BE2C (cell line): ENCODE results near the gene SND1.

Experiments used
- DNase-seq: peaks from one replicate; pipeline ENCODE4 v3.0.0-alpha.2; 2020
- H3K27me3 ChIP-seq: fragments of 250-450 bp; sonication (Bioruptor Pico); 2 replicates; pipeline ENCODE4 v1.5.1; 2020; ENCODE audit warnings: mild to moderate bottlenecking
- H3K36me3 ChIP-seq: fragments of 250-450 bp; sonication (Bioruptor Pico); 2 replicates; pipeline ENCODE4 v1.5.1; 2020; ENCODE audit warnings: mild to moderate bottlenecking
- H3K4me1 ChIP-seq: fragments of 250-450 bp; sonication (Bioruptor Pico); 2 replicates; pipeline ENCODE4 v1.5.1; 2020
- H3K4me3 ChIP-seq: 2 replicates; pipeline ENCODE4 v1.5.1; 2011; ENCODE audit warnings: low read depth, low read length
- H3K9me3 ChIP-seq: fragments of 250-450 bp; sonication (Bioruptor Pico); 2 replicates; pipeline ENCODE4 v1.5.1; 2020
- CTCF ChIP-seq: IDR thresholded peaks from 2 replicates; pipeline ENCODE4 v1.5.1; 2012; ENCODE audit warnings: mild to moderate bottlenecking, low read depth, low read length

SND1 gene

GRCh38 chr7:127871226-127871625 lies 219.2 kb downstream of the SND1 start:
- Histone ChIP-seq H3K27me3 (no peaks in the 10 kb centered on the region), H3K4me1 (no peaks in the 10 kb centered on the region), H3K9me3 (no peaks in the 10 kb centered on the region), H3K36me3 (no peaks in the 10 kb centered on the region), H3K4me3 (no peak overlapping the region)
- TF ChIP-seq CTCF: no peak
- DNase-seq: no peak

DNA sequence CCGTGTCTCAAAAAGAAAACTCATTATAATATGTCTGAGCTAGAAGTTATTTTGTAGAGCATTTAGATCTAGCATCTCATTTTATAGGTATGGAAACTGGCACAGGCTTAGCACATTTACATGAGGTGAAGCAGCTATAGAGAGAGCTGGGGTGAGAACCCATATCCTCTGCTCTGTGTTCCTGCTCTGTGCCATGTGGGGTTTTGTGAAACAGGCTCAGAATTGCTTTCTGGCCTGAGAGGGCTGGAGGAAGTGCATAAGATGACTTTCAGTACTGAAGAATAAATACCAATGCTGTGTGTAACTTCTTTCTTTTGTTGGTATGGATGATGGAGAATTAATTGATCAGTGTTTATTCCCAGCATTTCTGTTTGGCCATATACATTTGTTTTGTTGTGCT lies 220.1 kb downstream of the SND1 start:
- Histone ChIP-seq H3K36me3 (no peaks in the 10 kb centered on the region), H3K4me3 (no peak overlapping the region), H3K4me1 (no peaks in the 10 kb centered on the region), H3K9me3 (no peaks in the 10 kb centered on the region), H3K27me3 (no peaks in the 10 kb centered on the region)
- DNase-seq: no peak
- no peak for TF ChIP-seq CTCF

DNA sequence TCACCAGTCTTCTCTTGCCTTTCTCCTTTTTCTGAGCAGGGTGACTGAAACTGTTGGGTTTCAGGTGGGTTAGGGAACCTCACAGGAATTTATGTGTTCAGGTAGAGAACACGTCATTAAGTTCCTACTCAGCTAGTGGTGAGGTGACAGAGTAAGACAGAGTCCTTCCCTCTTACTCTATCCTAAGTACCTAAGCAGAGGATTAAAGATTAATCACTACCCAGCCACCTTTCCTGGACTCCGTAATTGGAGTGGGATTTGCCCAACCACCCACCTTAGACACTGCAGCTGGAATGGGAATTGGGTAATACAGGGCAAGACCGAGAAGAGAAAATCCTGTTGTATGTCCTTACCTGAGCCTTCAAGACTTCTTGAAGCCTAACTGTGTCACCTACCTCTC lies 221.2 kb downstream of the SND1 start:
- TF ChIP-seq CTCF: no peak
- no peaks in the 10 kb centered on the region for H3K9me3 ChIP-seq
- H3K4me3 ChIP-seq: no peak overlapping the region
- H3K36me3 ChIP-seq: no peaks in the 10 kb centered on the region
- no peaks in the 10 kb centered on the region for H3K4me1 ChIP-seq
- no peaks in the 10 kb centered on the region for H3K27me3 ChIP-seq
- DNase-seq: no peak

DNA sequence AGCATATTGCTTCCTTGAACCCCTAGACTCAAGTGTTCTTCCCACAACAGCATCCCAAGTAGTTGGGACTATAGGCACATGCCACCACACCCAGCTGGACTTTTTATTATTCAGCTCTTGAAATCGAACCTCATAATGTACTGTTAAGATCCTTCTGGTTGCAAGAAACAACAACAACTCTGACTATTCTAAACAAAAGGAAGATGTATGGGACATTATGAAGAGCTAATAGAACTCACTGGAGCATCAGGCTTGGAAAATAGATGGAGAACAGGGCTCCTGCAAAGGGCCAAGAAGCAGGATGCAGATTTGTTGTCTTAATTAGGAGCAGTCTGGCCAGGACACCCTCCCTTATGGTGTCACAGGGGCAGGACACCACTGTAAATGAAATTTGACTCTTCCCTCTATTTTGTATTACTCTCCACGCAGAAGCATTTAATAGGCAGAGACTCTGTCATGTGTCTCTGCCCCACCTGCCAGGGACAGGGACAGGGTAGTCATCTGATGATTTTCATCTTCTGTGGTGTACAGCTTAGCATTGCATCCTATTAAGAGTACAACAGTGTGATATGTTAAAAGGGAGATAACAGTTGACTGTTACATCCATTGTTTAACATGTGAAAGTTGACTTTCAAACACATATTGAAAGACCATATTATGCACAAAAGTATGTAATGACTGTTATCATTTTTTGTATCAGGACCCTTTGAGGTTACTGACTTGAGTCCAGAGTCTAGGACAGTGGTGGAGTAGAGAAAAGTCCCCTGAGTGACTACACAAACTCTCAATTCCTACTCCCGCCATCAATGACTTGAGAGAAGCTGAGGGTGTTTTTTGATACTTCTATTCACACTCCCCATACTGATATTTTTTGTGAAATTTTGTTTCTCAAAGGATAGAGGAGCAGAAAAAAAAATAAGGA lies 222.0 kb downstream of the SND1 start:
- Histone ChIP-seq H3K9me3 (no peaks in the 10 kb centered on the region), H3K27me3 (no peaks in the 10 kb centered on the region), H3K4me1 (no peaks in the 10 kb centered on the region), H3K36me3 (no peaks in the 10 kb centered on the region), H3K4me3 (no peak overlapping the region)
- no peak for TF ChIP-seq CTCF
- no peak for DNase-seq

DNA sequence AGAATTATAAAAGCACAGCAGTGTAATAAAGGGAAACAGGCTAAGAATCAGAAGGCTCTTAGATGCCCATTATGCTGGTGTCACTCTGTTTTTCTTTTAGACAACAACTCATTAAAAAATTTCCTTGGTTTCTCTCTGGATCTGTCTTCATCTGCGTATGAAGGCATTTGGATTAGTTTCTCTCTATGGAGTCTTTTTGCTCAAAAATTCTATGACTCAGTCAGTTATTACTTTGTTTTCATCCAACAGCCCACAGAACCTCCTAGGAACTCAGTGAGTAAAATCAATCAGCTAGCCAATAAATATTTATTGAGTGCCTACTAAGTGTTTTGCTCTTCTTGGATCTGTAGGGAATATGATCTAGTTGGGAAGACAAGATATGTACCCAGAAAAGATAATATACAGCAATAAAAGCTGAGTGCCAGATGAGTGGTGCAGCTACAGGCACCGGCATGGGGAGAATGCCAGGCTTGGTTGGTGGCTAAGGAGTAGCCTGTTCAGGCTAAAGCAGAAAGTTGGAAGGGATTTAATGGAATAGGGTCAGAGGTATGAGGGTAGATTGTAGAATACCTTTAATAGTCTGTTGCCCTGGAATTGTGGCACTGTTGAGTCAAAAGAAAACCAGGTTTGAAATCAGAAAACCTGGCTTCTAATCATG lies 223.1 kb downstream of the SND1 start:
- Histone ChIP-seq H3K9me3 (no peaks in the 10 kb centered on the region), H3K27me3 (no peaks in the 10 kb centered on the region), H3K36me3 (no peaks in the 10 kb centered on the region), H3K4me3 (no peak overlapping the region), H3K4me1 (no peaks in the 10 kb centered on the region; the same call in 1 of the 2 replicates)
- DNase-seq: no peak
- TF ChIP-seq CTCF: no peak

DNA sequence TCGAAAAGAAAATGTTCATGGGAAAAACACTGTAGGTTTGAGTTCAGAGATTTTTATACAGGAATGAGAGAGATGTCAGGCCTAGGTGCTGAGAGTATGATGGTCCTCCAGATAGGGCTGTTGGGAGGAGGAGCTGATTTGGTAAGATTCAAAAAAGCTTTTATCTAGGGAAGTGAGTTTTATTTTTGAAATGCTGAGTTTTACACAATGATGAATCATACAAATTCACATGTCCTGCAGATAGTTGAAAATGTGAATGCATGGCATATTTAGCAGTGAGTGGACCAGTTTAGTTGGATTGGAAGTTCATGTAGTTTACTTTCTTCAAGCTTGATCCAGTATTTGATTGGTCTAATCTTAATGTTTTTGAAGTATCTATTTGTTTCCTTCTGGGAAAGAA lies 224.4 kb downstream of the SND1 start:
- no peak for TF ChIP-seq CTCF
- no peaks in the 10 kb centered on the region for H3K9me3 ChIP-seq
- no peaks in the 10 kb centered on the region for H3K36me3 ChIP-seq
- H3K4me3 ChIP-seq: no peak overlapping the region
- no peaks in the 10 kb centered on the region; the same call in 1 of the 2 replicates for H3K4me1 ChIP-seq
- H3K27me3 ChIP-seq: no peaks in the 10 kb centered on the region
- DNase-seq: no peak
